ENCODE measurements around the gene ETNK2. TPM values are rescaled to one million over a fixed set of nuclear protein-coding genes. Genes with fewer than 3 reads are reported as not detected.
A peak's percentile ranks its signal among the peaks of the same experiment; 100 is the strongest.

The ETNK2 gene
- total RNA-seq, 2 donors from 2014 or later = 5.6 to 17.5 TPM

DNA sequence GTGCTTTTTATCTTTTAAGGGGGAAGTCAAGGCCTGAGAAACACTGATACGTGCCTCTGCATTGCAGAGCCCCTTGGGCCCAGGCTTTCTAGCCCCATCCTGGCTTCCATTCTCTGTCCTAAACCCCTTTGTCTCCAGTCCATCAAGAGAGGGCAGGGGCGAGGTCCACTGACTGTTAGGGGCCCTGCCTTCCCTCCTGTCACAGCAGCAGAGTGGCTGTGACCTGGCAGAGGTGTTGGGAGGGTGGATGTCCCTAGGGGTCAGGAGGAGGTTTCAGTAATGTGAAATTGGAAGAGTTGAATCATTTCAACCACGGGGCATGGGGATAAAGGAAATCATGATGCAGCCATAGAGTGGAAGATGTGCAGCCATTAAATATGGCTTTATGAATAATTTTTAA lies 54.9 kb downstream of the ETNK2 start:
- Histone ChIP-seq H3K9me3 (no peaks in the 10 kb centered on the region), H3K4me1 (peaks cover 0 to 36% of the 10 kb centered on the region in 2 donors), H3K27ac (no peak overlapping the region), H3K27me3 (no peaks in the 10 kb centered on the region), H3K36me3 (no peaks in the 10 kb centered on the region), H3K4me3 (no peak overlapping the region)
- TF ChIP-seq, protein P1, sequence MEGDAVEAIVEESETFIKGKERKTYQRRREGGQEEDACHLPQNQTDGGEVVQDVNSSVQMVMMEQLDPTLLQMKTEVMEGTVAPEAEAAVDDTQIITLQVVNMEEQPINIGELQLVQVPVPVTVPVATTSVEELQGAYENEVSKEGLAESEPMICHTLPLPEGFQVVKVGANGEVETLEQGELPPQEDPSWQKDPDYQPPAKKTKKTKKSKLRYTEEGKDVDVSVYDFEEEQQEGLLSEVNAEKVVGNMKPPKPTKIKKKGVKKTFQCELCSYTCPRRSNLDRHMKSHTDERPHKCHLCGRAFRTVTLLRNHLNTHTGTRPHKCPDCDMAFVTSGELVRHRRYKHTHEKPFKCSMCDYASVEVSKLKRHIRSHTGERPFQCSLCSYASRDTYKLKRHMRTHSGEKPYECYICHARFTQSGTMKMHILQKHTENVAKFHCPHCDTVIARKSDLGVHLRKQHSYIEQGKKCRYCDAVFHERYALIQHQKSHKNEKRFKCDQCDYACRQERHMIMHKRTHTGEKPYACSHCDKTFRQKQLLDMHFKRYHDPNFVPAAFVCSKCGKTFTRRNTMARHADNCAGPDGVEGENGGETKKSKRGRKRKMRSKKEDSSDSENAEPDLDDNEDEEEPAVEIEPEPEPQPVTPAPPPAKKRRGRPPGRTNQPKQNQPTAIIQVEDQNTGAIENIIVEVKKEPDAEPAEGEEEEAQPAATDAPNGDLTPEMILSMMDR (IDR thresholded peaks at IDR 0.05) = no peak
- no peak for DNase-seq (ENCODE audit: low spot score)

DNA sequence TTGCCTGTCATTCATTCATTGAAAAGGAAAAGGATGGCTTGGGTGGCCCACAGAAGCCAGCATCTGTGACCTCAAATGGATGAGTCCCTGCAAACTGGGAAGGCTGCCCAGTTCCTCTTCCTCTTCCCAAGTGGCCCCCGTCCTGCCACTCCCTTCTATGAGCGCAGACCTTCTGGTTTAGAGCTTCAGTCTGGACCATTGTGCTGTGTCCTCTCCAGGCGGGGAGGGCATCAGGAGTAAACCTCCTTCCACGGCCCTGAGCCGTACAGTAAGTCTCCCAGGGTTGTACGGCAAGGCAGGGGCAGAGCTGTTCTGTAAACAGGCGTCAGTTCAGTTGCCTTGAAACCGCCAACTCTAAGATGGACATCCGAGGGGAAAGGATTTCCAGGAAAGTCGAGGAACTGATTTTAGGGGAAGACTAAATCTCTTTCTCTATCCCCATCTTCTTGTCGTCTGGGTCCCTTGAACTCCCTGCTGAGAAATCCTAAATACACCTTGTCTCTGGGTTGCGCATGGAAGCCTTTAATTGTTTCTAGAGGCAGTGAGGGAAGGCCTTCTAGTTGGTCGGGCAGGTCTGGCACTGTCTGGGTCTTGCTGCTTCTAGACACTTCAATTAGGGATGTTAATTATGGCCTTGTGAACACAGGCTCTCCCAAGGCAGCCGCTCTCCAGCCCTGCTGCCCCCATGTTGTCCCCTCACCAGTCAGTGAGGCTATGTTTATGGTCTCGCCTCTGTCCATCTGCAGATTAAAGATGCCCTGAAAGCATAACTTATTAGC lies 56.8 kb downstream of the ETNK2 start:
- H3K27me3 ChIP-seq = no peaks in the 10 kb centered on the region
- H3K9me3 ChIP-seq = no peaks in the 10 kb centered on the region
- H3K4me1 ChIP-seq = peaks cover 0 to 32% of the 10 kb centered on the region in 2 donors
- no peaks in the 10 kb centered on the region for H3K36me3 ChIP-seq
- peak overlapping the region in 1 of 2 donors; percentile 29 for H3K27ac ChIP-seq
- H3K4me3 ChIP-seq = no peak overlapping the region
- DNase-seq (ENCODE audit: low spot score) = no peak
- TF ChIP-seq, protein P1 (IDR thresholded peaks at IDR 0.05) = no peak

DNA sequence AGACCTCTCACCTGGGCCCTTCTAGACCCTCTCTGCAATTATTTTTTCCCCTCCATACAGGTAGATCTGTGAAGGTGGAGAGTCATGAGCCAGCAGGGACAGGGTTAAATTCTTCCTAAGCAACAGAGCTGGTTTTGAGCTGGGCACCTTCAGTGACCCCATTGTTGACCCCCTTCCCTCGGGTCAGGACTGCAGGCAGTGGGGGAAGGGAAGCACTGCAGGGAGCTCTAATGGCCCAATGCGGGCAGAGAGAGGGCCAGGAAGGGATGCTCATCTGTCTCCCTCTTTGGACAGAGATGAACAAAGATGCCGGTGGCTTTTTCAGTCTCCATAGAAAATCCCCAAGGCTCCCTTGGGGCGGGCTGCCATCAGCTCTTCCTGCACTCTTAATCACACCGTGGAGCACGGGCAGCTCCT lies 57.5 kb downstream of the ETNK2 start:
- H3K4me1 ChIP-seq = peaks cover 0 to 39% of the 10 kb centered on the region in 2 donors
- no peak overlapping the region for H3K4me3 ChIP-seq
- H3K27ac ChIP-seq = peak overlapping the region in 1 of 2 donors; percentile 29
- no peaks in the 10 kb centered on the region for H3K27me3 ChIP-seq
- no peak for DNase-seq (ENCODE audit: low spot score)
- H3K9me3 ChIP-seq = no peaks in the 10 kb centered on the region
- TF ChIP-seq, protein P1 (IDR thresholded peaks at IDR 0.05) = no peak
- H3K36me3 ChIP-seq = no peaks in the 10 kb centered on the region

DNA sequence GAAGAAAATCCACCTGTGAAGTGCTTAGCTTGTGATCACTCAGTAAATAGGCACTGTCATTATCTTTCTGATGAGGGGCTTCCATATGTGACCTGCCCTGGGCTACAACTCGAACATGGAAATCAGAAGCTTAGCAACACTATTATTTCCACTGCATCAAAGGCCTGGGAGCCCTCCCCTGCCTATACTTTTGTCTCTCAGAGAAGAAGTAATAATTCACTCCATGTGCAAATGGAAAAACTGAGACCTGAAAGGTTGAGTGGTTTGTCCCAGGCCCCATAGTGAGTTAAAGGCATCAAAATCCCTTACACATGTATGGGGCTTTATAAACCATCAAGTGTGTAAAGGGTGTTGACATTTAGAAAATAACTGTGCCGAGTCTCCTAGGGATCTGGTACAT lies 58.1 kb downstream of the ETNK2 start:
- DNase-seq (ENCODE audit: low spot score) = no peak
- no peaks in the 10 kb centered on the region for H3K36me3 ChIP-seq
- H3K27ac ChIP-seq = no peak overlapping the region
- H3K4me1 ChIP-seq = peaks cover 0 to 44% of the 10 kb centered on the region in 2 donors
- TF ChIP-seq, protein P1 (IDR thresholded peaks at IDR 0.05) = no peak
- no peaks in the 10 kb centered on the region for H3K27me3 ChIP-seq
- H3K4me3 ChIP-seq = no peak overlapping the region
- no peaks in the 10 kb centered on the region for H3K9me3 ChIP-seq

DNA sequence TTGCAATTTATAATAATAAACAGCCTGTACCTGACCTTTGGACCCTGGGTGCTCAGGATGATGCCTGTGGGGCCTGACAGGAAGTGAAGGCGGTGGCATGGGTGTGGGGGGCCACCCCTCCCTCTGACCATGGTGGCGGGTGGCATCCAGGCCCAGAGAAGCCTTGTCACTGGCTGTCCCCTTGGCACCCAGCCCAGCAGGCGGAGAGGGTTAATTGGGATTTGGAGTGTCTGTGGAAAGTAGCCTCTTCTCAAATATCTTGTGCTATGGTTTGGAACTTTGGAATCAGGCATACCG lies 58.5 kb downstream of the ETNK2 start:
- no peak for DNase-seq (ENCODE audit: low spot score)
- no peak overlapping the region for H3K27ac ChIP-seq
- no peak overlapping the region for H3K4me3 ChIP-seq
- H3K9me3 ChIP-seq = no peaks in the 10 kb centered on the region
- peaks cover 0 to 48% of the 10 kb centered on the region in 2 donors for H3K4me1 ChIP-seq
- H3K36me3 ChIP-seq = no peaks in the 10 kb centered on the region
- TF ChIP-seq, protein P1 (IDR thresholded peaks at IDR 0.05) = no peak
- no peaks in the 10 kb centered on the region for H3K27me3 ChIP-seq
